ENCODE measurements around the gene RNH1.

Gene RNH1

GRCh38 chr11:451738-452137 is 55.3 kb downstream of the RNH1 start:
- TF ChIP-seq GATA1 (IDR thresholded peaks at IDR 0.05; ENCODE audit: low read depth, low read length) = no peak
- no peak for TF ChIP-seq POLR2A (IDR thresholded peaks at IDR 0.05; ENCODE audit: low read length)
- no peak for DNase-seq

GRCh38 chr11:450809-451451 is 56.1 kb downstream of the RNH1 start:
- TF ChIP-seq GATA1 (IDR thresholded peaks at IDR 0.05; ENCODE audit: low read depth, low read length) (no peak), POLR2A (IDR thresholded peaks at IDR 0.05; ENCODE audit: low read length) (no peak)
- peak; percentile 76 to 77 for DNase-seq

- peak; percentile 96 to 97 for DNase-seq
- TF ChIP-seq GATA1 (IDR thresholded peaks at IDR 0.05; ENCODE audit: low read depth, low read length) (no peak), POLR2A (IDR thresholded peaks at IDR 0.05; ENCODE audit: low read length) (peak; percentile 70)
Observed at GRCh38 chr11:449889-450808, 56.9 kb downstream of the RNH1 start, which contains the start of gene PTDSS2. PTDSS2 (plus strand) TSS chr11:450279; CDS start chr11:450456, 177 bp downstream.

- TF ChIP-seq GATA1 (IDR thresholded peaks at IDR 0.05; ENCODE audit: low read depth, low read length) = no peak
- TF ChIP-seq POLR2A (IDR thresholded peaks at IDR 0.05; ENCODE audit: low read length) = peak; percentile 70
- DNase-seq = peak; percentile 94 to 96
Observed at GRCh38 chr11:447923-448731, 58.9 kb downstream of the RNH1 start.

GRCh38 chr11:446891-447290 is 60.2 kb downstream of the RNH1 start:
- DNase-seq = no peak
- TF ChIP-seq POLR2A (IDR thresholded peaks at IDR 0.05; ENCODE audit: low read length) = no peak

- TF ChIP-seq GATA1 (IDR thresholded peaks at IDR 0.05; ENCODE audit: low read depth, low read length) = no peak
- no peak for DNase-seq
Observed at GRCh38 chr11:445765-446588, 61.1 kb downstream of the RNH1 start.

Measured in erythroblast (primary cell).